Sigmoid colon (tissue), 4 donors: Measurements from ENCODE around the gene CBLIF.

Experiments used
- CTCF ChIP-seq, 4 experiments: fragments of 450-650 bp in 3 of 4; fragments of 200-600 bp in 1 of 4; IDR thresholded peaks; one replicate each; pipeline ENCODE4 v1.5.1; 2016 to 2019; ENCODE audit warnings: antibody characterized with exemption in 4 of 4, mild to moderate bottlenecking in 3 of 4, moderate library complexity in 2 of 4
- EP300 ChIP-seq, 4 donors: sonication (generic); formaldehyde crosslinking; IDR thresholded peaks; one replicate each; pipeline ENCODE4 v1.6.1; 2017; ENCODE audit warnings: antibody characterized with exemption in 4 of 4
- POLR2A ChIP-seq, 2 donors: fragments of 450-650 bp; IDR thresholded peaks; one replicate each; pipeline ENCODE4 v1.6.1; 2016; ENCODE audit warnings: antibody characterized with exemption in 2 of 2, mild to moderate bottlenecking in 2 of 2, moderate library complexity in 2 of 2
- POLR2AphosphoS5 ChIP-seq, 4 donors: sonication (generic); formaldehyde crosslinking; IDR thresholded peaks; one replicate each; pipeline ENCODE4 v1.6.1; 2017; ENCODE audit warnings: antibody characterized with exemption in 4 of 4

- TF ChIP-seq CTCF (IDR thresholded peaks at IDR 0.05): no peak
- no peak for TF ChIP-seq POLR2A (IDR thresholded peaks at IDR 0.05)
- no peak for TF ChIP-seq EP300 (IDR thresholded peaks at IDR 0.05)
- TF ChIP-seq POLR2AphosphoS5 (IDR thresholded peaks at IDR 0.05): no peak
Measured at GRCh38 chr11:59872076-59872475, 26.8 kb upstream of the CBLIF start.
